NCI-H187 (cell line): ENCODE results near the gene KANK4.

ENCODE experiments used
- DNase-seq, 2 experiments: peaks; one replicate each; lab custom pipeline; 2025; lab: John Stamatoyannopoulos, UW

KANK4 gene

GRCh38 chr1:62207187-62207586 is 112.0 kb downstream of the KANK4 start:
- no peak for DNase-seq

GRCh38 chr1:62198781-62199125 is 120.5 kb downstream of the KANK4 start:
- no peak for DNase-seq

DNA sequence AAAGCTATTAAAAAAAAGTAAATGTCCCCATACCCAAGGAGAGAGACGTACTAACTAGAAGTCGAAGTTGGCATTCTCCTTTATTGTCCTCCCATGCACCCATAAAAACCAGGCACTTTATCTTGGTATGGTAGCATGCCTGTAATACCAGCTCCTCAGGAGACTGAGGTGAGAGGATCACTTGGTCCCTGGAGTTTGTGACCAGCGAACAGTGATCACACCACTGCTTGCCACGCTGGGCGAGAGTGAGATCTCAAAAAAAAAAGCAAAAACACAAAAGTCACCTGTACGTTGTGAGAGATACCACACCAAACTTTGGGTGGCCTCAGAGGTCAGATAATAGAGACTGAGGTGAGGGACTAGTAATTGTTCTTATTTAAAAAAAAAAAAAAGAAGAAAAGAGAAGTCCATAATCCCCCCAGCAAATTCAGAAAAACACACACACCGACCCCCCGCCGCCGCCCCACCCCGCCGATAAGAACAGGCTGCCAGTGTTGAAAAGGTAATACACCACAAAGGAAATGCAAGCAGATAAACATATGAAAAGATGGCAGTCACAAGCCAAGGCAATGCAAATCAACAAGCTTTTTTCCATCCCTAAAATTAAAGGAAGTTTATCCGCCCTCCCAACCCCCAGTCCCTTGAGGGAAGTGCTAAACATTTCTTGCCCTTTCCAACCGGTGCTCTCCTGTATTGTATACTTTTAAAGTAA is 121.0 kb downstream of the KANK4 start:
- no peak for DNase-seq

- DNase-seq, result no peak
Measured at GRCh38 chr1:62196086-62196690, 123.0 kb downstream of the KANK4 start.

DNA sequence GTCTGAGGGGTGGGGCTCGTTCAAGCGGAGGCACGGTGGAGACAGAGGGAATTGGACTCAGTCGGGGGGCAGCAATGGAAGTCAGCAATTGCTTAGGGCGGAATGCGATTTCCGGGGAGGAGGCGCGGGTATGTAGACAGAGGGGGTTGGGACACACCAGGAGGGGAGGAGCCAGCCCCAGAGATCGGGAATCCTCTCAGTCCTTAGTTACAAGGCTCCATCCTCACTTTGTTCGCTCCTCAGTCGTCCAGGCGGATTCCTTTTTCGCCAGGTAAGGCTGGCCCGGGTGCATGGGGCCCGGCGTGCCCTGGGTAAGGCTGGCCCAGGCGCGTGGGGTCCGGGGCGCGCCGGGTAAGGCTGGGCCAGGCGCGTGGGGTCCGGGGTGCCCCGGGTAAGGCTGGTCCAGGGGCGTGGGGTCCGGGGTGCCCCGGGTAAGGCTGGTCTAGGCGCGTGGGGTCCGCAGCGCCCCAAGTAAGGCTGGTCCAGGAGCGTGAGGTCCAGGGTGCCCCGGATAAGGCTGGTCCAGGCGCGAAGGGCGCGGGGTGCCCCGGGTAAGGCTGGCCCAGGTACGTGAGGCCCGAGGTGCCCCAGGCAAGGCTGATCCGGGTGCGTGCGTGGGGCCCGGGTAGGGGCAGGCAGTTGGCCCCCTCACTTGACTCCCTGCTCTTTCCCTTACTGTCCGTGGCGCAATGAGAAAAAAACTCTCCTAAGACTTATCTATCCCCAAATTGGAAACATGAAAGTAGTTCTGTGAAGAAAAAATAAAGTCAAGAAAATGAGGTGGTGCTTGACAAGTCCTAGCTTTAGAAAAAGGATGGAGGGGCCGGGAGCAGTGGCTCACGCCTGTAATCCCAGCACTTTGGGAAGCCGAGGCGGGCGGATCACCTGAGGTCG is 124.3 kb downstream of the KANK4 start, which contains the start of gene L1TD1:
L1TD1 (plus strand) TSS at position 199 of the 894 bp plus-strand sequence. CDS start 11,780 bp downstream, outside the sequence.
- DNase-seq, result no peak

DNA sequence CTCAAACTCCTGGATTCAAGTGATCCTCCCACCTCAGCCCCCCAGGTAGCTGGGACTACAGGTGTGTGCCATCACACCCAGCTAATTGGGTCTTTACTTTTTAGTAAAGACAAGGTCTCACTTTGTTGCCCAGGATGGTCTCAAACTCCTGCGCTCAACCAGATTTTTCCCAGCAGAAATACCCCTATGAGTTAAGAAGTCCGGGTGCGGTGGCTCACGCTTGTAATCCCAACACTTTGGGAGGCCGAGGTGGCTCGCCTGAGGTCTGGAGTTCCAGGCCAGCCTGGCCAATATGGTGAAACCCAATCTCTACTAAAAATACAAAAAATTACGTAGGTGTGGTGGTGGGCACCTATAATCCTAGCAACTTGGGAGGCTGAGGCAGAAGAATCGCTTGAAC is 131.1 kb downstream of the KANK4 start:
- no peak for DNase-seq

DNA sequence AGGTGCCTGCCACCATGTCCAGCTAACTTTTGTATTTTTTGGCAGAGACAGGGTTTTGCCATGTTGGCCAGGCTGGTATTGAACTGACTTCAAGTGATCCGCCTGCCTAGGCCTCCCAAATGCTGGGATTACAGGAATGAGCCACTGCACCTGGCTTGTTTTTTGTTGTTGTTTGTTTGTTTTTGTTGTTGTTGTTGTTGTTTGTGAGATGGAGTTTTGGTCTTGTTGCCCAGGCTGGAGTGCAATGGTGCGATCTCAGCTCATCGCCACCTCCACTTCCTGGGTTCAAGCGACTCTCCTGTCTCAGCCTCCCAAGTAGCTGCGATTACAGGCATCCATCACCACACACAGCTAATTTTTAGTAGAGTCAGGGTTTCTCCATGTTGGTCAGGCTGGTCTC is 131.7 kb downstream of the KANK4 start:
- DNase-seq, result no peak
